LNCaP clone FGC (cell line): Measurements from ENCODE around the gene MAGI2.

Experiments
- DNase-seq: peaks from one replicate; pipeline ENCODE4 v3.0.0-alpha.2; 2011; ENCODE audit warnings: low read depth
- H3K4me3 ChIP-seq: 2 replicates; pipeline ENCODE4 v1.5.1; 2011; ENCODE audit warnings: mild to moderate bottlenecking, low read depth, low read length, control low read depth
- CTCF ChIP-seq: IDR thresholded peaks from 2 replicates; pipeline ENCODE4 v1.5.1; 2012; ENCODE audit warnings: mild to moderate bottlenecking; ENCODE audit not compliant: control insufficient read depth, insufficient read depth; ENCODE audit errors: extremely low read depth

Gene MAGI2

DNA sequence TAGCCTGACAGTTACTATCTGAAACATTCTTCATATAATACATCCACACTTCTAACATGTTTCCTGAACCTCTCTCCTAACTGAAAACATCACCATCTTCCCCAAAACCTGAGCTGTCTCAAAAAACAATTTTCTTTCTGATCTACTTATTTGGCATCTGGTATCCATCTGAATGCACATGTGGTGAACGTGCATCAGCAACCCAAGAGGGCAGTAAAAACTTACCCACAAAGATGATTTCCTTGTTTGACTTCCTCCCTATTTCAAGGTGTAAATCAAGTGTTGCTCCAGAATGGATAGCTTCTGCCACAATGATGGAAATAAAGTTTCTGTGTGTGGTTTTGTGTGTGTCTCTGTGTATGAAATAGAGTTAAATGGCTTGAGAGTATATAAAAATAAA is 500.4 kb downstream of the MAGI2 start:
- no peak for TF ChIP-seq CTCF
- DNase-seq, result no peak
- no peak overlapping the region for H3K4me3 ChIP-seq

- no peak for DNase-seq
- H3K4me3 ChIP-seq, result no peak overlapping the region
- TF ChIP-seq CTCF, result no peak
These were observed 513.8 kb downstream of the MAGI2 start for GRCh38 chr7:78939669-78940068.

DNA sequence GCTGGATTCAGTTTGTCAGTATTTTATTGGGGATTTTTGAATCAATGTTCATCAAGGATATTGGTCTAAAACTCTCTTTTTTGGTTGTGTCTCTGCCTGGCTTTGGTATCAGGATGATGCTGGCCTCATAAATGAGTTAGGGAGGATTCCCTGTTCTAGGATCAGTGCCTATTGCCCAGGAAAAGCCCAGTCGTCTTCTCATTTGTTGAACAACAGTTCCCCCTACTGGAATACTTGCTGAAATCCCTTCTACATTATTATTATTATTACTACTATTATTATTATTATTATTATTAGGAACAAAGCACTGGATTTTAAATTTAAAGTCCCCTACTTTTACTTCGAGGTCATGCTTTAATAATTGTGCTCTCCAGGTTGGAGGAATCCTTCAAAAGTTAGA is 528.9 kb downstream of the MAGI2 start:
- H3K4me3 ChIP-seq, result no peak overlapping the region
- TF ChIP-seq CTCF, result peak; percentile 22
- no peak for DNase-seq

- no peak for TF ChIP-seq CTCF
- DNase-seq, result no peak
- no peak overlapping the region for H3K4me3 ChIP-seq
These were observed 540.7 kb downstream of the MAGI2 start for GRCh38 chr7:78912781-78913180.

DNA sequence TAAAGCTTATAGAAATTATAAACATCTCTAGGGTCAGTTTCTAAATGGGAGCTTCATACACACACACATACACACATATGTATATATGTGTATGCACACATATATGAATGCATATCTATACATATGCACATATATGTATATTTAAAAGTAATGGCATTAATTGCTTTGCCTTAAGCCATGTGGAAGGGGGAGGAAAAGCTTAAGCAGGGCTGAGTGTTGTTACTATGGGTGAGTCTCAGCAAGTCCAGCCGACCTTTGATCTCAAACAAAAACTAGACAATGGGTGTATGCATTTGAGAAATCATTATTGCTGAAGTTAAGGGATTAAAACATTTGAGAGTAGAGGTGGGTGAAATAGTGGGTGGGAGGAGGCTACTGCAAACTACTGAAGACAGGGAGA is 546.7 kb downstream of the MAGI2 start:
- TF ChIP-seq CTCF, result no peak
- no peak for DNase-seq
- H3K4me3 ChIP-seq, result no peak overlapping the region

DNA sequence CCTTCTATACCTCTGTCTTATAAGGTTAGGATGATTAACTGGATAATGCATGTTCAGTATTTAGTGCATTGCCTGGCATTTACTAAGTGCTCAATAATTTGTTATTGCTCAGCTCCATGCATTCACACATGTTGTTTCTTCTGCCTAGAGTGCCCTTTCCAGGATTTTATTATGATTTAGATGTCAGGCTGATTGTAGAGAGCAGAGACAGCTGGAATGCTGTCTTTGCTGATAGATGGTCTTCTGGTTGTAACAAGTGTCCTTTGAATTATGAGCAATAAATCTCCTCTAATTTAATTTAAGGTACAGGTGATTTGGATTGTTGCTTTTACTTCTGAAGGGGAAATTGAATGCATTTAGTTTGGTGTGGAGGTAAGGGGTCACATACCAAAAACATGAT is 548.0 kb downstream of the MAGI2 start:
- DNase-seq, result no peak
- no peak for TF ChIP-seq CTCF
- H3K4me3 ChIP-seq, result no peak overlapping the region

GRCh38 chr7:78904983-78905382 is 548.5 kb downstream of the MAGI2 start:
- TF ChIP-seq CTCF, result no peak
- H3K4me3 ChIP-seq, result no peak overlapping the region
- no peak for DNase-seq
